ENCODE measurements around the gene ANGPT4. TPM values are rescaled to one million over a fixed set of nuclear protein-coding genes. Genes with fewer than 3 reads are reported as not detected.

Gene ANGPT4
- total RNA-seq, 1 experiment from 2014 or later = not detected

GRCh38 chr20:916825-917224, 691 bp upstream of the ANGPT4 start:
- TF ChIP-seq, protein P1, sequence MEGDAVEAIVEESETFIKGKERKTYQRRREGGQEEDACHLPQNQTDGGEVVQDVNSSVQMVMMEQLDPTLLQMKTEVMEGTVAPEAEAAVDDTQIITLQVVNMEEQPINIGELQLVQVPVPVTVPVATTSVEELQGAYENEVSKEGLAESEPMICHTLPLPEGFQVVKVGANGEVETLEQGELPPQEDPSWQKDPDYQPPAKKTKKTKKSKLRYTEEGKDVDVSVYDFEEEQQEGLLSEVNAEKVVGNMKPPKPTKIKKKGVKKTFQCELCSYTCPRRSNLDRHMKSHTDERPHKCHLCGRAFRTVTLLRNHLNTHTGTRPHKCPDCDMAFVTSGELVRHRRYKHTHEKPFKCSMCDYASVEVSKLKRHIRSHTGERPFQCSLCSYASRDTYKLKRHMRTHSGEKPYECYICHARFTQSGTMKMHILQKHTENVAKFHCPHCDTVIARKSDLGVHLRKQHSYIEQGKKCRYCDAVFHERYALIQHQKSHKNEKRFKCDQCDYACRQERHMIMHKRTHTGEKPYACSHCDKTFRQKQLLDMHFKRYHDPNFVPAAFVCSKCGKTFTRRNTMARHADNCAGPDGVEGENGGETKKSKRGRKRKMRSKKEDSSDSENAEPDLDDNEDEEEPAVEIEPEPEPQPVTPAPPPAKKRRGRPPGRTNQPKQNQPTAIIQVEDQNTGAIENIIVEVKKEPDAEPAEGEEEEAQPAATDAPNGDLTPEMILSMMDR (IDR thresholded peaks at IDR 0.05; ENCODE audit: insufficient read depth in 1 of 2, low read depth in 1 of 2, low read length in 1 of 2, severe bottlenecking in 1 of 2, unreplicated experiment in 1 of 2) = no peak
- CTCF ChIA-PET = interaction anchor here (1.2 kb wide), 1 partner anchor 91 kb away, joined by 3 read pairs; no protein-coding TSS in a partner anchor
- Histone ChIP-seq H3K4me3 (ENCODE audit: low read depth, low read length) (no peak overlapping the region), H3K4me1 (no peaks in the 10 kb centered on the region), H3K27me3 (replicated peaks; ENCODE audit: control insufficient read depth, insufficient read depth, low read length) (no peaks in the 10 kb centered on the region), H3K36me3 (ENCODE audit: control insufficient read depth, insufficient read depth, low read length) (no peaks in the 10 kb centered on the region), H3K9me3 (no peaks in the 10 kb centered on the region)
- no peaks in the 10 kb centered on the region for H3K9me3 Mint-ChIP-seq (ENCODE audit: unreplicated experiment)
- no peak overlapping the region for H3K27ac Mint-ChIP-seq (ENCODE audit: unreplicated experiment)
- intact Hi-C loops (cut with micrococcal nuclease; ENCODE audit: unreplicated experiment) = no loop called here
- POLR2A ChIA-PET = no interaction called here
- H3K36me3 Mint-ChIP-seq (ENCODE audit: insufficient read depth, unreplicated experiment) = no peaks in the 10 kb centered on the region
- no peaks in the 10 kb centered on the region for H3K4me1 Mint-ChIP-seq (ENCODE audit: low read depth, unreplicated experiment)
- BruUV-seq (replicated peaks) = no TSS peak
- no peak for DNase-seq
- peaks cover 8% of the 10 kb centered on the region for H3K27me3 Mint-ChIP-seq (ENCODE audit: insufficient read depth, unreplicated experiment)
- no peak overlapping the region for H3K4me3 Mint-ChIP-seq (ENCODE audit: unreplicated experiment)

GRCh38 chr20:914727-915498, 1.2 kb downstream of the ANGPT4 start:
- TF ChIP-seq, protein P1 (IDR thresholded peaks at IDR 0.05; ENCODE audit: insufficient read depth in 1 of 2, low read depth in 1 of 2, low read length in 1 of 2, severe bottlenecking in 1 of 2, unreplicated experiment in 1 of 2) = no peak
- Mint-ChIP-seq H3K36me3 (ENCODE audit: insufficient read depth, unreplicated experiment) (no peaks in the 10 kb centered on the region), H3K4me1 (ENCODE audit: low read depth, unreplicated experiment) (no peaks in the 10 kb centered on the region), H3K4me3 (ENCODE audit: unreplicated experiment) (no peak overlapping the region), H3K27ac (ENCODE audit: unreplicated experiment) (no peak overlapping the region), H3K27me3 (ENCODE audit: insufficient read depth, unreplicated experiment) (peaks cover 8% of the 10 kb centered on the region), H3K9me3 (ENCODE audit: unreplicated experiment) (no peaks in the 10 kb centered on the region)
- peaks cover 12% of the 10 kb centered on the region for H3K4me1 ChIP-seq
- CTCF ChIA-PET = no interaction called here
- H3K9me3 ChIP-seq = no peaks in the 10 kb centered on the region
- intact Hi-C loops (cut with micrococcal nuclease; ENCODE audit: unreplicated experiment) = no loop called here
- no TSS peak for BruUV-seq (replicated peaks)
- H3K4me3 ChIP-seq (ENCODE audit: low read depth, low read length) = no peak overlapping the region
- POLR2A ChIA-PET = no interaction called here
- H3K27me3 ChIP-seq (replicated peaks; ENCODE audit: control insufficient read depth, insufficient read depth, low read length) = no peaks in the 10 kb centered on the region
- no peak for DNase-seq
- H3K36me3 ChIP-seq (ENCODE audit: control insufficient read depth, insufficient read depth, low read length) = no peaks in the 10 kb centered on the region

DNA sequence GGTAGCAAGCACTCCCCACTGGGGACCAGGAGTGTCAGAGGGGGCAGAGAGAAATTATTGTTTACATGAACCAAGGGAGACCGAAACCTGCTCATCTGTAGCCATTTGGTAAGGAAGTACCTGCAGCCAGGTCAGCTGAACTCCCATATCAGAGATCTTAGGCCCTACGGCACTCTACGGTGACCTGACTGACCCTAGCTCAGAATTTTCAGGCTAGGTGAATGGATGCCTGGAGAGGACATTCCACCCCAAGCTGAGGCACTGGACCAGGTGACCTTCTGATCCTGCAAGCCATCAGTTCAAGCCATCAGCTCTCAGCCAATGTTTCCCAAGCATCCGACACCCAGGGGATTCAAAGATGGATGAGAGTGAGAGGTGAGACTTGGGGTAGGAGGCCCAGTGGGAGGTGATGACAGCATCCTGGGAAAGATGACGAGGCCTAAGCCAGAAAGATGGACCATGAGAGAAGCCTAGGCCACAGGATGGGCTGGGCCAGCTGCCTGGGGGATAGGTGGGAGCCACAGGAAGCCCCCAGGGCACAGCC, 2.8 kb downstream of the ANGPT4 start:
- no peak overlapping the region for H3K4me3 Mint-ChIP-seq (ENCODE audit: unreplicated experiment)
- no TSS peak for BruUV-seq (replicated peaks)
- POLR2A ChIA-PET = no interaction called here
- H3K27ac Mint-ChIP-seq (ENCODE audit: unreplicated experiment) = no peak overlapping the region
- no peaks in the 10 kb centered on the region for H3K36me3 Mint-ChIP-seq (ENCODE audit: insufficient read depth, unreplicated experiment)
- peaks cover 8% of the 10 kb centered on the region for H3K27me3 Mint-ChIP-seq (ENCODE audit: insufficient read depth, unreplicated experiment)
- no peaks in the 10 kb centered on the region for H3K4me1 Mint-ChIP-seq (ENCODE audit: low read depth, unreplicated experiment)
- Histone ChIP-seq H3K4me3 (ENCODE audit: low read depth, low read length) (no peak overlapping the region), H3K4me1 (peaks cover 12% of the 10 kb centered on the region), H3K9me3 (no peaks in the 10 kb centered on the region), H3K27me3 (replicated peaks; ENCODE audit: control insufficient read depth, insufficient read depth, low read length) (no peaks in the 10 kb centered on the region), H3K36me3 (ENCODE audit: control insufficient read depth, insufficient read depth, low read length) (no peaks in the 10 kb centered on the region)
- CTCF ChIA-PET = no interaction called here
- DNase-seq = no peak
- intact Hi-C loops (cut with micrococcal nuclease; ENCODE audit: unreplicated experiment) = no loop called here
- H3K9me3 Mint-ChIP-seq (ENCODE audit: unreplicated experiment) = no peaks in the 10 kb centered on the region
- TF ChIP-seq, protein P1 (IDR thresholded peaks at IDR 0.05; ENCODE audit: insufficient read depth in 1 of 2, low read depth in 1 of 2, low read length in 1 of 2, severe bottlenecking in 1 of 2, unreplicated experiment in 1 of 2) = no peak
